ENCODE measurements around the gene HJURP. TPM values are rescaled to one million over a fixed set of nuclear protein-coding genes. Genes with fewer than 3 reads are reported as not detected.

HJURP gene
- total RNA-seq, 1 experiment from 2014 or later: 67.1 TPM

DNA sequence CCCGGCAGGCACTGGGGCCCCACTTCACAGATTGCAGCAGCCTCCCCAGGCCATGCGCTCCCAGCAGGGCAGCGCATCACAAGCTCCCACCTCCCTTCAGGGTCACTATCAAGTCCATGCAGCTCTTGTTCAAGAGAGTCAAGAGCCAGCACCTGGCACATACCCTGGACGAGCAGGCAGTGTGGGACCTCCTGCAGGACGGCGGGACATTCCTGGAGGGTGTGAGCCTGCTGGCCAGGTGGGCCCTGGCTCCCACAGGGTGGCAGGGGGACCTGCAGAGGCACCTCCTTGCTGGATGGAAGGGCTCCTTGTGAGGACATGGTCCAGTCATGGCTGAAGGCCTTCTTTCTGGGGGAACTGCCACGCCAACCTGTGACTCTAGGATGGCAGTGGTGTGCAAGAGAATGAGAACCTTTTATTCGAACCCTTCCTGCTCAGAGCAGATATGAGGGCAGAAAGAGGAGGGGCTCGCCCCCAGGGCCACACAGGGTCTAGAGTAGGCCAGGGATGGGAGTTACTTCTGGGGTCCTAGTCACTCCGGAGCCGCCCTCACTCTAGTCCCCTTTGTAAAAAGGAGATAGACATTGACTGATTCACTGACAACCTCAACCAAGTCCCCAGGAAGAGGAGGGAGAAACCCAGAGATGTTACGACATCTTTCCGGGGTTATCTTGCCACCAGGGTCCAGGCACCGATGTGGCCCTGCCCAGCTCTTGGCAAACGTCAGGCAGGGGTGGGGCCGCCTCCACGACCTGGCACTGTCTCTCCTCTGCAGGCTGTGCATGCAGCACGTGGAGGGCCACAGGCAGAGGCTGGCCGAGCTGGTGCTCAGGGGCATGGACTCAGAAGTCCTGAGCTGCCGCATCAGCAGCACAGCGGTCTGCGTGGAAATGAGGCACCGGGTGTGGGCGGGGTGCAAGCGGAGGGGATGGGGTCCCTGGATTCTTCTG lies 31.3 kb downstream of the HJURP start:
- DNase-seq: no peak
- H3K27me3 ChIP-seq: no peaks in the 10 kb centered on the region
- no peaks in the 10 kb centered on the region for H3K36me3 ChIP-seq
- H3K4me3 ChIP-seq: no peak overlapping the region
- peaks cover 4% of the 10 kb centered on the region; the same call in 1 of the 2 replicates for H3K9me3 ChIP-seq

DNA sequence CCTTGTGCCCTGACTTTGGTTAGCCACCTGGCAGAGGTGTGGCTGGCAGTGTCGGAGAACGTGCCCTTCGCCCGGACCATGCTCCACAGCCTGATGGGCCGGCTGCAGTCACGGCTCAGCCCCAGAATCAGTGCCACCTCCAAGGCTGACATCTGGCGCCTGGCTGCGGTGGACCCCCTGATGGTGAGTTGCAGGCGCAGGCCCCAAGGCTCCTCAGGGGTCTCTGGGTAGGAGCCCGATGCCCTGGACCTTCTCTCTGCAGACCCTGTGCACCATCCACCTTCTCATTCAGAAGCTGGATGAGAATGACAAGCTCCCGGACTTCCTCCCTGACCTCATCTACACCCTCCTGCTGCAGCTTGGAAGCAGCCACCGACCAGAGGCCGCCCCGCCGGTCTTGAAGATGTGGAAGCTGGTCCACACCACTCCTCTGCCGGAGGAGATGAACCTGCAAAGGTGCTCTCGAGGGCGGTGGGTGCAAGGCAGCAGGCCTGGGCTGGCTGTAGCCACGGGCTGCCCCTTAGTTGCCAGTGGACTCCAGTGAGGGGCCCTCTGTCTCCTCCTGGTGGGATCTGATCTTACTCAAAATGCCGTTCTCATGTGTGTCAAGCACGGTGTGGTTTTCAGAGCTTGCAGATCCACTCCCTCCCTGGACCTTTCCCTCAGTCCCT lies 32.1 kb downstream of the HJURP start:
- no peak overlapping the region for H3K4me3 ChIP-seq
- H3K27me3 ChIP-seq: no peaks in the 10 kb centered on the region
- DNase-seq: no peak
- H3K36me3 ChIP-seq: no peaks in the 10 kb centered on the region
- H3K9me3 ChIP-seq: peaks cover 4% of the 10 kb centered on the region; the same call in 1 of the 2 replicates

DNA sequence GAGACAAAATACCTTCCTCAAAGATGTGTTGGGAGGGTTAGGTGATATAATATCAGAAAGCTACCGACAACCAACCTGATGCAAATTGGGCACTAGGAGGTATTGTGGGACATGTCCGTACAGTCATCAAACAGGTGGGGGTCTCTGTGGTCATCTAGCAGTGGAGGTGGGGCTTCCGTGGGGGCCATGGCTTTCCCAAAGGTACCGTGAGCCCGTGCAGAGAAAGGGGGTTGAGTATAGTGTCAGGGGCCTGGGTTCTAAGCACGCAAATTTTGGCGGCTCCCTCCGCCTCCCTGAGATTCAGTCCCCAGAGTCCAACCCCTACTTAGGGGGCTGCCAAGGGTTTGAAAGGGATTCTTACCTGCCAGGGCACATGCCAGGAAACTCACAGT lies 32.6 kb downstream of the HJURP start:
- no peaks in the 10 kb centered on the region for H3K36me3 ChIP-seq
- H3K4me3 ChIP-seq: no peak overlapping the region
- no peak for DNase-seq
- no peaks in the 10 kb centered on the region for H3K27me3 ChIP-seq
- peaks cover 4% of the 10 kb centered on the region; the same call in 1 of the 2 replicates for H3K9me3 ChIP-seq

DNA sequence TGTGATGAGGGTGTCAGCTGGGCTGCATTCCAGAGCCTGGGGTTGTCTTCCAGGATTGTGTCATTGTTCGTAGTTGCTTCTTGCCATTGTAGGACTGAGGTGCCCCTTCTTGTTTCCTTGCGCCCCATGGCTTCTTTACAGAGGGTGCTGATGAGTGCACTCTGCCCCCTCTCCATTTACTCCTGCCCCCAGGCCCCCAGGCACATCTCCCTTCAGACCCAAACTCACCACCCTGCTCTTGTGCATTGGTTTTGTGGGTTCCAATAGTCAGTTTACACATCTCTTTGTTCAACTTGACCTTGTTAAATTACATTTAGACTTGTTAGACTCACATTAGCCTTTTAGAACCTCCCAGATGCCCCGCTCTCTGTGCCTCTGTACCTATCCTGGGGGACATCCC lies 33.1 kb downstream of the HJURP start:
- no peaks in the 10 kb centered on the region for H3K27me3 ChIP-seq
- H3K9me3 ChIP-seq: peaks cover 2% of the 10 kb centered on the region; the same call in 1 of the 2 replicates
- H3K36me3 ChIP-seq: no peaks in the 10 kb centered on the region
- DNase-seq: no peak
- no peak overlapping the region for H3K4me3 ChIP-seq

DNA sequence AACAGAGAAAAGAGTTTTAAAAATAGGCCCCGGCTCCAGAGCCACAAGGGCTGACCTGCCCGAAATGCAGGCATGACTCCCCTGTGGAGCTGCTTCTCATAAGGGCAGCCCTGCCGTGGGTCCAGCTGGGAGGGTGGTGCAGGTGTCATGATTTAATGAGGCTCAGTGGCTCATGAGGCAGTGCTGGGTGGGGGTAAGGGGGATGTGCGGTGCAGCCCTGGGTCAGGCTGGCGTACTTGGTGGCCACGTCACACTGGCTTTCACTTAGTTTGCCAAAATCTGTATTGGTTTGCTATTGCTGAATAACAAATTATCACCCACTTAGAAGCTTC lies 33.6 kb downstream of the HJURP start:
- Histone ChIP-seq H3K36me3 (no peaks in the 10 kb centered on the region), H3K27me3 (no peaks in the 10 kb centered on the region), H3K4me3 (no peak overlapping the region), H3K9me3 (no peaks in the 10 kb centered on the region)
- DNase-seq: no peak

DNA sequence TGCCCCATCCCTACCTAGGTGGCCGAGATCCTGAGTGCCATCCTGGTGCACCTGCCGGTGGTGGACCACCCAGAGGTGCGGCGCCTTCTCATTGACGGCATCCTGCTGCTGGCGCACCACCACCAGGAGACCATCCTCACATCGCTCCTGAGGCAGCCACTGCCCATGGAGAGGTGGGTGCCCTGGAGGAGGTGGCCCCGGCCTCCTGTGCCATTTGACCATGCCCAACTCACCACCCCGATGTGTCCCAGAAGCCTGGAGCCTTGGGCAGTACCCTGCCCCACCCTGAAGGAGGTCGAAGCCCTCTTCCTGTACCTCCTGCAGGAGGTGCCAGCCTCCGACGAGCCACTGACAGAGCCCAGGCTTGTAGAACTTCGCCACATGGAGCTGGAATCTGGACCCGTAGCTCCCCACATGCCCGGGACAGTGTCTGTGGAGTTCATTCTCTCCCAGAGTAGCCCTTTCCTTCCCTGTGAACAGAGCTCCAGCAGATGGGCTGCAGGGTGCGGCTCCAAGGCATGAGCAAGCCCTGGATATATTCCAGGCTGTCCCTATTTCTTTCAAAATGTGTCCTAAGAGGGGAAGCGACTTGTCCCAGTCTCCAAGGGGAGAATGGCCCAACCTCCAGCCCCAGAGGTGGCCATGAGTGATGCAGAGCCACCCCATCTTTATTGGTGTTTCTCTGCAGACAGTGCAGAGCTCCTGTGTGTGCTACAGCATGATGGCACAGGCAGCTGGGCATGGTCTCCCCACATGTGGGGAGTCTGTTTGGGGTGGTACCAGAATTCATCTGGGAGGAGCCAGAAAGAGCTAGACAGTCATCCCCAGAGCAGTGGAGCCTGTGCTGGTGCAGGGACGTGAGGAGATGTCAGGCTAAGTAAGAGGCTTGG lies 34.2 kb downstream of the HJURP start:
- Histone ChIP-seq H3K27me3 (no peaks in the 10 kb centered on the region), H3K36me3 (no peaks in the 10 kb centered on the region), H3K9me3 (no peaks in the 10 kb centered on the region), H3K4me3 (no peak overlapping the region)
- no peak for DNase-seq

DNA sequence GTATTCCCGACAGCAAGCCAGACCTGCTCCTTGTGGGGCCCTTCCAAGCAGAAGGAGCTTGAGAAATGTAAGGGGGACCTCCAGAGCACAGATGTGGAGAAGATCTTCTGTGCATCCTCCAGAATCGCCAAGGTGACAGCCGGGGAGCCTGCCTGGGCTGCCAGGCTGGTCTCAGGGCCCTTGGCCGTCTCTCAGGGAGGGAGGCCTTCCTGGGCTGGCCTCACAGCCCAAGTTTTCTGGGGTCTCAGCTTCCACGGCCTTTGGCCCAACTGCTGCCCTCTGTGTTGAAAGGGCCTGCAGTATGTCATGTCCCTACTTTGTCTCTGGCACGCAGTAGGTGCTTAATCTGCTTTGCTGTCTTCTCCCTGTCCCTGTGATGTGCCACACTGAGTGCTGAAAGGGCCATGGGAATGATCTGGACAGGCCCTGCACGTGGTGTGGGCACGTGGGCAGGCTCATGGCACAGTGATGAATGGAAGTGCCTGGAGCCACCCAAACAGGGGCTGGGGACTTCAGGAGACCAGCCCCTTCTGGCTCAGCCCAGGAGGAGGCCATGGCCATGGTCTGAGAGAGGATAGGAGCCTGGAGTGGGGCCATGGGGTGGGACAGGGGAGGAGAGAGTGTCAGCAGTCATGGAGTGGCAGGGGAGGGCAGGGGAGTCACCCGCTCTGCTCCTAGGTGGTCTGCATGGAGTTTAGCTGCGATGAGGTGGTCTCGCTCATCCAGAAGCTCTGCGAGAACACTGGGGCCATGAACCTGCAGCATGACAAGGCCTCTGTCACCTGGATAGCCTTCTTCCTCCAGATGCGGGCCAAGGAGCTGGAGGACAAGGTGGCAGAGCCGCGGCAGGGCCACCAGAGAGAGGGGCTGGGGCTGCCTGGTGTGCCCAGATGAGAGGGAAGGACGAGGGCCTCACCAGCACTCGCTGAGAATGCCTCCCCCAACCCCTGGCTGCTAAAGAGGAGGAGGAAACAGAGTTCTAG lies 35.4 kb downstream of the HJURP start:
- DNase-seq: no peak
- Histone ChIP-seq H3K27me3 (no peaks in the 10 kb centered on the region), H3K4me3 (no peak overlapping the region), H3K9me3 (no peaks in the 10 kb centered on the region), H3K36me3 (no peaks in the 10 kb centered on the region)

DNA sequence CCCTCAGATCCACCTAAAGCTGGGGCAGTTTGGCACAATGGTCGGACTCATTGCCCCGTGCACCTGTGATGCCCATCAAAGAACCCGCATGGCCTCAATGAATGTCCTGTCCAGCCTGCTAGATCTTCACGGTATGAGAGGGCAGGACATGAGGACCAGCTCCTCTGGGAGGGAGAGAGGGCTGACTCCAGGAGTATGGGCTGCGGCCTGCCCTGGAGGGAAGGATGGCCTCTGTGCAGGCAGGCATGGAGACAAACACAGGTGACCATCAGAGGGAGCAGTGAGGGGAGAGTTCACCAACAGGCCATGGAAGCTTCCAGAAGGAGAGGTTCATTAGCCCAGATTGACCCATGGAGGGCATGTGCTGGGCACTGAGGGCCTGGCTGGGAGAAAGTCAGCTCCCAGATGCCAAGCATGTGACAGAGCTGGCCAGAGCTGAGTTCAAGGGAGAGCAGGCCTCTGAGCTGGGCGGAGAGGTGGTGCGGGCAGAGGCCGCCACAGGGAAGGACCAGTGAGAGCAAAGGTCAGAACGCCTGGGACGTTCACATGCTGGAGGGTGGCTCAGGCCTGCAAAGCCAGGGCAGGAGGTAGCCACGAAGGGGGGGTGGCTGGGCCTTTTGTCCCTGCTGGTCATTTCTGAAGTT lies 36.2 kb downstream of the HJURP start:
- H3K4me3 ChIP-seq: no peak overlapping the region
- H3K9me3 ChIP-seq: no peaks in the 10 kb centered on the region
- H3K36me3 ChIP-seq: no peaks in the 10 kb centered on the region
- no peak for DNase-seq
- no peaks in the 10 kb centered on the region for H3K27me3 ChIP-seq

DNA sequence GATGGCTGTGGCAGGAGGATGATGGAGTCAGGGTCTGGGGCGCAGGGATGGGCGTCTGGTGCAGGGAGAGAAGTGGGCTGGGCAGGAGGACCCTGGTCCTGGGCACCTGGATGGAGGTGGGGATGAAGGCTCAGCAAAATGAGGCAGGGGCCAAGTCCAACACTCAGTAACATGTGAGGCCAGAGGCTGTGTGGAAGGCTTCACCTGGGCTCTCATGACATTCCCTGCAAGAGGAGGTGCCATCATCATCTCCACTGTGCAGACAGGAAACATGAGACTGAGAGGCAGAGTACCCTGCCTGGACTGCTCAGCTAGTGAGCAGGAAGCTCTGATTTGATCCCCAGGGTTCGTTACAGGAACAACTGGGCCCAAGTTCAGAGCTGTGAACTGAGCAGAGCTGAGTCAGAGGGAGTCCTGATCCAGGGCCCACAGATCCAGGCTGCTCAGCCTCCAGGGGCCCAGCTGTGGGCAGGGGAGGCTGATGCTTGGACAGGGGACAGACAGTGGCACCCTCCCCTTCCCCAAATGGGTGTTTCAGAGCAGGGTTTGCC lies 36.9 kb downstream of the HJURP start:
- no peak for DNase-seq
- H3K9me3 ChIP-seq: no peaks in the 10 kb centered on the region
- no peaks in the 10 kb centered on the region for H3K36me3 ChIP-seq
- H3K27me3 ChIP-seq: no peaks in the 10 kb centered on the region
- no peak overlapping the region for H3K4me3 ChIP-seq

DNA sequence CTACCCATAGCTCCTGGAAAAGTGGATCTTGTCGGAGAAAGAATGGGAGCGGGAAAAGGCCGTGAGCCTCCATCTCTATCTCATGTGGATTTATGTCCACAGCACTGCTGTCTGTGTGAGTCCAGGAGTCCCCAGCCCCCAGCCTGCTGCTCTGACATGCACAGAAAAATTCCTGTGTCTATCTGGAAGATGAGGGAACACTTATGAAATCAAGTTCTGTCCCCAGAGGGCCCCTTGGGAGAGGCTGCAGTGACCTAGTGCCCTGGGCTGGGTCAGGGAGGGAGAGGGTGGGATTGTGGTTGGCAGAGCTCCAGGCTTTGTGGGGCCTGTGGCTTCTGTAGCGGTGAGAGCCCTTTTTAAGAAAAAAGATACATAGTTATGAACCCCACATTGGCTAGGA lies 37.6 kb downstream of the HJURP start:
- Histone ChIP-seq H3K9me3 (no peaks in the 10 kb centered on the region), H3K36me3 (no peaks in the 10 kb centered on the region), H3K27me3 (no peaks in the 10 kb centered on the region), H3K4me3 (no peak overlapping the region)
- DNase-seq: no peak

DNA sequence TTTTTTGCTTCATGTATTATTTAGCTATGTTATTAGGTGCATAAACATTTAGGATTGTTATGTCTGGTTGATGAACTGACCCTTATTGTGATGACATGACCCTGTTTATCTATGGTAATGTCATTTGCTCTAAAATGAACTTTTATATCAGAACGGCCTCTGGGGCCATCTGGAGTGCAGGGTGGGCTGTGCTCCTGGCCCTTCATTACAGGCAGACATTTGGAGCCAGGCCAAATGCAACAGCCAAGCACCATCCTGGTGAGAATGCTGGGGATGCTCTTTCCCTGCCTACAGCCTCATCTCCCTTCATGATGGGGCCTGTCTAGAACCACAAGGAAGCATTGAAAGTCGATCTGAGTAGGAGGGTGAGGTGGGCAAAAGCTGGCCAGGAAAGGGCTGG lies 38.0 kb downstream of the HJURP start:
- no peaks in the 10 kb centered on the region for H3K27me3 ChIP-seq
- DNase-seq: no peak
- no peaks in the 10 kb centered on the region for H3K36me3 ChIP-seq
- H3K9me3 ChIP-seq: no peaks in the 10 kb centered on the region
- no peak overlapping the region for H3K4me3 ChIP-seq

DNA sequence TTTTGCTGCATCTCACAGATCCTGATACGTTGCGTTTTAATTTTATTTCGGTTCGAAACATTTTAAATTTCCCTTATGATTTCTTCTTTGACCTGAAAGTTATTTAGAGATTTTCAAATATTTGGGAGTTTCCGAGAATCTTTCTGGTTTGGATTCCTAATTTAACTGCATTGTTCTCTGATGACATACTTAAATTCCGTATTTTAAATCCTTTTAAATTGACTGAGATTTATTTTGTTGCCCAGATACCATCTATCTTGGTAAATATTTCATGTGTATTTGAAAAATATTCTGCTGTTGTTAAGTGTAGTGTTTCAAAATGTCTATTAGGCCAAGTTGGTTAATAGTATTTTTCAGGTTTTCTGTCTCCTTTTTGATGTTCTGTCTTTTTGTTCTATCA lies 38.5 kb downstream of the HJURP start:
- H3K9me3 ChIP-seq: no peaks in the 10 kb centered on the region
- H3K4me3 ChIP-seq: no peak overlapping the region
- DNase-seq: no peak
- H3K36me3 ChIP-seq: no peaks in the 10 kb centered on the region
- H3K27me3 ChIP-seq: no peaks in the 10 kb centered on the region

DNA sequence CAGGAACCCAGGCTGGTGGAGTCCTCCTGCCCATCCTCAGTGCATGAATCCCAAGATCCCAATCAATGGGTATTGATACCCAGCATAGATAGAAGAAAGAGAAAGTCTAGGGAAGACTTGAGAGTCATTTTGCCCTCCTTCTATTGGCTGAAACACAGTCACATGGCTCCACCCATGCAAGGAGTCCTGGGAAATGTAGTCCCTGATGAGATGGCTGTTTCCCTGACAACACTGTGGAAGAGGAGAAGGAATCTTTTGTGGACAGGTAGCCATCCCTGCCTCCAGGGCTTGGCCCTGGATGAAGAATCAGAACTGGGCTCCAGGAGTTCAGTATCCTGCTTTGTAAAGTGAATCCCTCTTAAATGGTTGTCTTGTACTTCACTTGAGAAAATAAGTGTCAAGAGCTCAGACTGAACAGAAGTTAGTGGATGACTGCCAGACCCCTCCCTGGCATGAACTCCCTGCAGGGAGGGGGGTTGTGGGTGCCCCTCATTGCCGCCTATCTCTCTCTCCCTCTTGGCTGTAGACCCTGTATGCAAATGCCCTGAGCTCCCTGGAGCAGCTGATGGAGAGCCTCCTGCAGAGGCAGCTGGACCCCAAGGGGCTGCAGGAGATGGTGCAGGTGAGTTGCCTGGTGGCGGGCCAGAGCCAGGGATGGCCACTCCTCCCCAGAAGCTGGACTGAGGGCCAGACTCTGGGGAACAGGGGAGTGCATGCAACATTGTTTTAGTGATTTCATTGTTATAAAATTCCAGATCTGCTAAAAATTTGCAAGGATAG lies 40.1 kb downstream of the HJURP start:
- DNase-seq: no peak
- Histone ChIP-seq H3K36me3 (no peaks in the 10 kb centered on the region), H3K4me3 (no peak overlapping the region), H3K27me3 (no peaks in the 10 kb centered on the region), H3K9me3 (no peaks in the 10 kb centered on the region)

DNA sequence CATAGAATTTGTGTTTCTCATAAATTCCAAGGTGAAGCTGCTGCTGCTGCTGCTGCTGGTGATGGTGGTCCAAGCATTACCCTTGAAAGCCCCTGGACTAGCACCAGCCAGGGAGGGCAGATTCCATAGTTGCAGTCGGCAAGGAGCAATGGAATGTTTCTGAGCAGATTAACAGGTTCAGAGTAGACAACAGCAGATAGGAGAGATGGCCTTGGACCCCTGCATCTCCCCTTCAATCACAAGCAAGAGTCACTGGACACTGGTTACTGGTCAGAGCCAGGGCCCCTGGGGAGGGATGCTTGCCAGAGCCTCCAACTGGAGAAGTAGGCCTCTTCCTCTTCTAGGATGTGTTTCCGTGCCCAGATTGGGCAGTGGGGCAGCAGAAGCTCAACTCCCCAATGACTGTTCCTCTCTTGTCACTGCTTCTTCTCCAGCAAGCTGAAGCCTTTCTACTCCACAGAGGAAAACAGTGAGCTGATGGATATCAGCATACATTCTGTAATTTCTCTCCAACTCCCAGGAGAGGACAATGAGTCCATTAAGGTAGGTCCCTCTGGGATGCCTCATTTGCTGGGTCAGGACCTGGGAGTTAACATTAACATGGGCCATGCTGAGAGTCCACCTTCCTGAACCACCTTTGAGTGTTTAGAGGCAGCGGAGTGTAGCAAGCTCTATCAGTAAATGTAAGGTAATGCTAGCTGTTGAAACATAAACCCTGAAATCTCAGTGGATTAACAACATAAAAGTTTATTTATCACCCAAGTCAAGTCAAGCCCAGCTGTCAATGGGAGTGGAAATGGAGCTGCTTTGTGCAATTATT lies 40.9 kb downstream of the HJURP start:
- H3K9me3 ChIP-seq: no peaks in the 10 kb centered on the region
- DNase-seq: no peak
- H3K4me3 ChIP-seq: no peak overlapping the region
- H3K27me3 ChIP-seq: no peaks in the 10 kb centered on the region
- no peaks in the 10 kb centered on the region for H3K36me3 ChIP-seq

Measured in MG63 (cell line).